Hypothalamus (tissue), 51 donors: ENCODE measurements around the gene MMP24OS.

Experiments used
- DNase-seq, 51 donors: peaks; one replicate each; lab custom pipeline; 2025; lab: John Stamatoyannopoulos, UW

The MMP24OS gene

GRCh38 chr20:35293303-35294292, 15.7 kb upstream of the MMP24OS start:
- no peak for DNase-seq

GRCh38 chr20:35292504-35293285, 14.8 kb upstream of the MMP24OS start:
- no peak for DNase-seq

- DNase-seq, result no peak
These were observed 14.0 kb upstream of the MMP24OS start, which contains the start of gene FAM83C for GRCh38 chr20:35291654-35292503. TSS of gene FAM83C (minus strand) at chr20:35292425. CDS start at chr20:35292304, 121 bp downstream.

- DNase-seq, result no peak
These were observed 13.0 kb upstream of the MMP24OS start for GRCh38 chr20:35290887-35291417.

- DNase-seq, result no peak
These were observed 12.4 kb upstream of the MMP24OS start for GRCh38 chr20:35290186-35290886.

GRCh38 chr20:35288325-35289060, 10.6 kb upstream of the MMP24OS start:
- DNase-seq, result no peak

- no peak for DNase-seq
These were observed 9.8 kb upstream of the MMP24OS start for GRCh38 chr20:35287509-35288324.

GRCh38 chr20:35286899-35287508, 9.1 kb upstream of the MMP24OS start:
- DNase-seq, result no peak

GRCh38 chr20:35286077-35286898, 8.4 kb upstream of the MMP24OS start:
- no peak for DNase-seq

- no peak for DNase-seq
These were observed 7.8 kb upstream of the MMP24OS start for GRCh38 chr20:35285806-35286076.

- peak in 3 of 51 donors; percentile 31 to 54 (median 36) for DNase-seq
These were observed 7.3 kb upstream of the MMP24OS start for GRCh38 chr20:35284992-35285805.

GRCh38 chr20:35284267-35284991, 6.5 kb upstream of the MMP24OS start, which contains the start of gene EIF6:
TSS of gene EIF6 (minus strand) at chr20:35284772. CDS start at chr20:35284487, 285 bp downstream.
- DNase-seq, result peak in 49 of 51 donors; percentile 23 to 85 (median 67)

GRCh38 chr20:35283441-35284266, 5.7 kb upstream of the MMP24OS start:
- DNase-seq, result no peak

- no peak for DNase-seq
These were observed 3.7 kb upstream of the MMP24OS start for GRCh38 chr20:35281506-35282101.
